AG04450 (cell line): ENCODE results near the gene LLCFC1. TPM values are rescaled to one million over a fixed set of nuclear protein-coding genes. Genes with fewer than 3 reads are reported as not detected.

Experiments used
- CTCF ChIA-PET: fragments of 300-600, 350-600 bp; formaldehyde crosslinking; extraction: SDS; loops from one replicate; lab custom pipeline; 2022; ENCODE audit warnings: antibody characterized with exemption, inconsistent platforms; lab: Charles Lee
- POLR2A ChIA-PET: fragments of 350-600 bp; formaldehyde crosslinking; extraction: SDS; loops from one replicate; lab custom pipeline; 2021; ENCODE audit warnings: antibody characterized with exemption, inconsistent platforms; lab: Yijun Ruan, JAX
- DNase-seq: peaks from one replicate; pipeline ENCODE4 v3.0.0-alpha.2; 2011; ENCODE audit warnings: low read depth, low spot score
- H3K27ac ChIP-seq: one replicate; pipeline ENCODE4 v1.5.1; 2012; ENCODE audit warnings: low read depth, low read length, control low read depth
- H3K27me3 ChIP-seq: one replicate; pipeline ENCODE4 v1.6.0; 2012; ENCODE audit warnings: low read length; ENCODE audit not compliant: control insufficient read depth, insufficient read depth
- H3K4me3 ChIP-seq: 2 replicates; pipeline ENCODE4 v1.5.1; 2011; ENCODE audit warnings: mild to moderate bottlenecking, low read depth, low read length, control low read depth
- H3K9me3 ChIP-seq: 2 replicates; pipeline ENCODE4 v1.5.1; 2012; ENCODE audit warnings: low read length; ENCODE audit not compliant: control insufficient read depth, insufficient read depth
- CTCF ChIP-seq: IDR thresholded peaks from 2 replicates; pipeline ENCODE4 v1.5.1; 2011; ENCODE audit warnings: low read depth, low read length, control low read depth, inconsistent platforms
- polyA plus RNA-seq: library from polyadenylated mRNA; depleted of rRNA; stranded (reverse); fragments of >200 nt; gene quantifications from 2 replicates; pipeline ENCODE4 v1.2.3, GENCODE V29; 2011

LLCFC1 gene
- polyA plus RNA-seq, 1 experiment = not detected

GRCh38 chr7:142904128-142904527 is 35.2 kb upstream of the LLCFC1 start:
- DNase-seq = no peak
- ChIA-PET POLR2A (no interaction called here), CTCF (no interaction called here)
- H3K4me3 ChIP-seq = no peak overlapping the region
- no peaks in the 10 kb centered on the region for H3K27me3 ChIP-seq
- no peak for TF ChIP-seq CTCF
- H3K9me3 ChIP-seq = peaks cover 8% of the 10 kb centered on the region
- H3K27ac ChIP-seq = no peak overlapping the region

- Histone ChIP-seq H3K27ac (no peak overlapping the region), H3K9me3 (peaks cover 13% of the 10 kb centered on the region), H3K27me3 (no peaks in the 10 kb centered on the region), H3K4me3 (no peak overlapping the region)
- CTCF ChIA-PET = no interaction called here
- DNase-seq = no peak
- POLR2A ChIA-PET = no interaction called here
- TF ChIP-seq CTCF = no peak
These were observed 33.5 kb upstream of the LLCFC1 start for GRCh38 chr7:142905759-142906158.

GRCh38 chr7:142906643-142907042 is 32.6 kb upstream of the LLCFC1 start:
- H3K9me3 ChIP-seq = peaks cover 13% of the 10 kb centered on the region
- ChIA-PET POLR2A (no interaction called here), CTCF (no interaction called here)
- H3K27me3 ChIP-seq = no peaks in the 10 kb centered on the region
- TF ChIP-seq CTCF = no peak
- H3K27ac ChIP-seq = no peak overlapping the region
- no peak for DNase-seq
- no peak overlapping the region for H3K4me3 ChIP-seq

GRCh38 chr7:142908290-142908689 is 31.0 kb upstream of the LLCFC1 start:
- Histone ChIP-seq H3K9me3 (peaks cover 16% of the 10 kb centered on the region), H3K27ac (no peak overlapping the region), H3K27me3 (no peaks in the 10 kb centered on the region), H3K4me3 (no peak overlapping the region)
- no peak for TF ChIP-seq CTCF
- ChIA-PET CTCF (no interaction called here), POLR2A (no interaction called here)
- no peak for DNase-seq

GRCh38 chr7:142908921-142909890 is 30.1 kb upstream of the LLCFC1 start:
- peaks cover 16% of the 10 kb centered on the region for H3K9me3 ChIP-seq
- ChIA-PET POLR2A (no interaction called here), CTCF (interaction anchor here (0.7 kb wide), 1 partner anchor 514 kb away, joined by 3 read pairs; no protein-coding TSS in a partner anchor)
- no peak overlapping the region for H3K4me3 ChIP-seq
- H3K27ac ChIP-seq = no peak overlapping the region
- no peak for TF ChIP-seq CTCF
- H3K27me3 ChIP-seq = no peaks in the 10 kb centered on the region
- DNase-seq = no peak
